ENCODE measurements around the gene NFATC1.
"Not testable (repeated sequence)": the region's sequence is repeated elsewhere in the genome, so short reads cannot be mapped to it uniquely, and the experiment has no call there.

The NFATC1 gene

DNA sequence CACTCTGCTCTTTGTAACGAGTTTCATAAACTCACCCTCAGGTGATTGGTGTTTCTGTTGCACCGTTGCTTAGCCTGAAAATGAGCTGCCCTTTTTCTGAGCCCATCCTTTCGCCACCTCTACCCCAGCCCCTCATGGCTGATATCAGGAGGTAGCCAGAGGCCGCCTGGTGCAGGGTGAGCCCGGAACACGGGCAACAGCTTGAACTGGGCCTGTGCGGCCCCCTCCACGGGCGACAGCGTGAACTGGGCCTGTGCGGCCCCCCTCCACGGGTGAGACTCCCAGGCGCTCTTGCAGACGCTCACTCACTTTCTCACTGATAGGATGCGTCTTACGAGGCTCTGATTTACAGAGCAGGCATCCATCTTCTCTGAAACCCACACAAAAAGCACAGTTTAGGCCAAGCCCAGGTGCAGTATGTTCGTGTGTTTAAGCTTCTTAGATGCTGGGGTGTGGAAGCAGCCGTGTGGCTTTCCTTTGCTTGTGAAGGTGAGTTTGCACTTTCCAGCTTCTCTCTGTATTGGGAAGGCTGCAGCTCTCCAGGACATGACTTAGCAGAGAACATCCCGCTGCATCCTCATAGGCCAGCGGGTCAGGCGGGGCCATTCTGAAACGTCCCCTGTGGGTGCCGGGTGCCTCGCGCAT lies 83.5 kb downstream of the NFATC1 start:
- DNase-seq = no peak

DNA sequence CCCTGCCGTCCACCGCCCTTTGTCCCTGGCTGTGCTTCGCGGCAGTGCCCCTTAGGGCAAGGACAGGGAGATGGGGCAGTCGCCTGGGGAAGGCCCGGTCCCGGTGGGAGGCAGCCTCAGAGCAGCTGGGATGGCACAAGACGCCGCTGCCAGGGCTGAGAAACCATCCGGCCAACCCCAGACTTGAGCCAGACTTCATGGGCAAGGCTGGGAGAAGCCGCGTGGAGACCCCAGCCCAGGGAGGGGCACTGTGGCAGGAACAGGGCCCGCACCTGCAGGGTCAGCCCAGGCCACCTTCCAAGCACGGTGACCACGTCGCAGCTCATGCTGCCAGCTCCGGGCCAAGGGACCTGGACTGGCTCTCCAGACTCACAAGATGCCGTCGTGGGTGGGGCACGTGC lies 84.0 kb downstream of the NFATC1 start:
- DNase-seq = no peak

DNA sequence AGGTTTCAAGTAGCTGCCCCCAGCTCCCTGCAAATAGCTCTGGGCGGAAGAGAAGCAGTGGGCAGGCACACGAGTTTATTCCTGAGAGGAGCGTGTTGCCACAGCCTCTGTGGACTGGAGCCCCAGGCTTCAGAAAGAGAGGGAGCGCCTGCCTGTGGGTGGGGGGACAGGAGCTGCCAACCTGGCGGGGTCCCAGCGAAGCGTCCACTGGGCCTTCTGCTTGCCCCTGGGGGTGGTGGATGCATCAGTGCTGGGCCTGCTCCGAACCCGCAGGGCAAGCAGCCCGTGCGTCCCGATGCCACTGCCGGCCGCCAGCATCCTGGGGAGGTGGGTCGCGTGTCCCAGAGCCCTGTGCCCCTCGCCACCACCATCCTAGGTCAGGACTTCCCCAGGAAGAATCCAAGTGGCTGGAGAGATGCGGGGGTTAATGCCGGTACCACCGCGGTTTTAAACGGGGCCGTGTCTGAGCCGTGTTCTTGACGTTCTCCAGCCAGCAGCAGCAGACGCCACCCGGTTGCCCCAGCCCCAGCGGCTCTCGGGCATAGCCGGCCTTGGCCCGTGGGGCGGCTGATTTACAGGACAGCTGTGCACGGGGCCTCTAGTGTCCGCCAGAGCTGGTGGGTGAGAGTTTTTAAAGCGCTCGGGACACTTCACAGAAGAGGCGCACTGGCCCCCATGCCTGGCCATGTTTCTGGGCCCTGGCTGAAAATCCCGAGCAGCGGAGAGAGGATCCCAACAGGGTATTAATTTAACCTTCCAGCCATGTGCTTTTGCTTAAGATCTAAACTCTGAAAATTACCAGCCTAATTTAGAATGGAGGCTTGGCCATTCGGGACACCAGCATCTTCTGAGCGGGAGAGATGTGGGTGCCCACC lies 84.7 kb downstream of the NFATC1 start:
- no peak for DNase-seq

DNA sequence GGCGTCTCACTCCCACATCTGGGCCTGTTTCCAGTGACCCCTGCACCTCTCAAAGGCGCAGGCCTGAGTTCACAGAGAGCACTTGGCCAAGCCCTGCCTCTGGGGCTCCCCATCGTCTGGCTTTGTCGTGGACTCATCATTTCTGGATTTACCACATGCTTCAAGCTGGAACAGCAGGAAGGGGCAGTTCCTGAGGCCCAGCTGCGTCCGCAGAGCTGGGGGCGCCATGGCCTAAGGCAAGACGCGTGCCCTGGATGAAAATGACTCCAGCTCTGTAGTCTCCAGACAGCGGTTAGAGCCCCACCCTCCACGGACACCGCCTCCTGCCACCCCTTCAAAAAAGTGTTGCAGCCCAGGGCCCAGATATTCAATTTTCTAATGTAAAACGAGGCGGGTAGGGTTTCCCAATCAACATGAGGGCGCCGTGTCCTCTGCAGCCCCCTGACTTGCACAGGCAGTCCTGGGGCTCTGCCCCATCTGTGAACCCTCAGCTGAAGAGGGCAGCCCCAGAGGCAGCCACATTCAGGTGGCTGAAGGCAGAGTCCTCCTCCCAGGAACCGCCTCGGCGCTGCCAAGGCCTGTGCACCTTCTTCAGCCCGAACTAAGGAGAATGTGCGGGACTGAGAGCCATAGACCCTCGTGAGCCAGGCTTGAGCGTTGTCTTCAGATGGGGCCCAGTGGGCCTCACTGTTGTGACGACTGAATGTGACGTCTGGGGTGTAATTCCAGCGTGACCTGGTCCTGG lies 85.5 kb downstream of the NFATC1 start:
- DNase-seq = no peak

DNA sequence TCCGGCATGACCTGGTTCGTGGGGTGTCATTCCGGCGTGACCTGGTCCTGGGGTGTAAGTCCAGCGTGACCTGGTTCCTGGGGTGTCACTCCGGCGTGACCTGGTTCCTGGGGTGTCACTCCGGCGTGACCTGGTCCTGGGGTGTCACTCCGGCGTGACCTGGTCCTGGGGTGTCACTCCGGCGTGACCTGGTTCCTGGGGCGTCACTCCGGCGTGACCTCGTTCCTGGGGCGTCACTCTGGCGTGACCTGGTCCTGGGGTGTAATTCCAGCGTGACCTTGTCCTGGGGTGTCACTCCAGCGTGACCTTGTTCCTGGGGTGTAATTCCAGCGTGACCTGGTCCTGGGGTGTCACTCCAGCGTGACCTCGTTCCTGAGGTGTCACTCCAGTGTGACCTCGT lies 87.7 kb downstream of the NFATC1 start:
- DNase-seq = not testable (repeated sequence)

DNA sequence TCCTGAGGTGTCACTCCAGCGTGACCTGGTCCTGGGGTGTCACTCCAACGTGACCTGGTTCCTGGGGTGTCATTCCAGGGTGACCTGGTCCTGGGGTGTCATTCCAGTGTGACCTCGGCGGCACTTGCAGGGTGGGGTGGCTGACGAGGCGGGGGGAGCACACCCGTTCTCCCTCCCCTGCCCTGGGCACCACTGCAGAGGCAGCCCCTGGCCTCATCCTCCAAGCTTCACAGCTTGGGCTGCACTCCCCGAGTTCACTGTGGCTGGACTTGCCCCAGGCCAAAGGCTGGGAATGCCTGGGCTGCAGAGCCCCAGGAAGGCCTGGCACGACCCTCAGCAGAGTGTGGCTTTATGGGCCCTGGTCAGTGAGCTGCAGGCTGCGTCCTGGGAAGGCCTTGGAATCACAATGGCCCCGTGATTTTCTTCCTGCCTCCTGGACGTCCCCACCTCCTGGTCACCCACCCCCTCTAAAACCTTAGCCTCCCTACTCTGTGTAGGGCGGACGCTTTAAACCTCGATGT lies 88.3 kb downstream of the NFATC1 start:
- no peak for DNase-seq

DNA sequence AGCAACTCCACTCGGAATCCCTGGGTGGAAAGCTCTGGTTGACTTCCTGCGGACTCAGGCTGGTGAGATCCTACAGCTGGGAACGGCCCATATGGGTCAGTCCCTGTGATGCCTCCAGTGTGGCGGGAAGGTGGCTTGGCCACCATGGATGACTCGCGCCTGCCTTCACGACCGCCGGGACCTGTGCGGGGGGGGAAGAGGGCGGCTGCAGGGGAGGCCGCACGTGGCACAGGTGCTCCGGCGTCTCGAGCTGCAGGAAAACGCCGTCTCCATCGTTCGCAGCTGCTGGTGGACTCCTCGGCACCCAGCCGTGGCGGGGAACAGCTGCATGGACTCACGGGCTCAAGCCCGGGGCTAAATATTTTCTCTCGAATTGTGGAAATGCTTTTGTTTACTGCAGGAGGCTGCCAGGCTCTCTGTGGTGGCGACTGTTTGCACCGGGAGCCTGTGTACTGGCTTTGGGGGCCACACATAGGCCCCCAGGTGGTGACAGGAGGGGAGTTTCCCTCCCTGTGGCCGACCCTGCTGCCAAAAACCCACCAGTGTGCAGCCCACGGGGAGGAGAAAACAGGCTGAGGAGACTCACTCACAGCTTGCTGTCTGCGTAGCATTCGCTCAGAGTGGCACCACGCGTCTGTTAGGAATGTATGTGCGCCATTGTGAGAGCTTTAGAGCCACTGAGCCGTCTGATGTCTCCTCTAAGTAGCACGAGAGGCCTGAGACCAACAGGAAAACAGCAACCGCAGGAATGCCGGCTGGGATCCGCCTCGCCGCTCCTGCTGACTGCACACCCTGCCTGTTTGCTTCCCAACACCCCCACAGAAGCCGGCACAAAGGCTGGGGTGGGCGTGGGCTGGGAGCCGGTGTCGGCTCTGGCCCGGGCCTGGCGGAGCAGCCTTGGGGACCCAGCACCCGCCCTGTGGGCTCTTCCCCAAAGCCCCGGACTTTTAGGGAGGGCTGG lies 89.2 kb downstream of the NFATC1 start:
- DNase-seq = no peak

DNA sequence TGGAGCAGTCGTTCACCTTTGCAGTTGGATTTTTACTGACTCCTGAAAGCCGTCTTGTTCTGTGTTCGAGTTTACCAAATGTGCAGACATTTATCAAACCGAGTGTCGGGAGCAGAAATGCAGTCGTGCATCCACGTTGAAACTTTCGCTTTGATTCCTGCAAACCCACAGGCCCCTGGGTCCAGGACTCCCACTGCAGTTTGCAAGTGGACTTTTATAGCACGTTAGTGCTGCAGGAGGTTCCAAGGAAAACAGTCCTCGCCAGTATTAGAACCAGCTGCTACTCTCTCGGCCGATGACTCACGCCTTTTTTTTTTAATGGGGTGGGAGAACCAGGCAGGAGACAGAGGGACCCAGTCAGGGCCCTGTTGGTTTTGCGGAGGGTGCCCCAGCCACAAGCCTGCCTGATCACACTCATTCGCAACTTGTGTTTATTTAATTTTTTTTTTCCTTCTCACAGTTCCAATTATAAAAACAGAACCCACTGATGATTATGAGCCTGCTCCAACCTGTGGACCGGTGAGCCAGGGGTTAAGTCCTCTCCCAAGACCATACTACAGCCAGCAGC lies 90.1 kb downstream of the NFATC1 start:
- no peak for DNase-seq

DNA sequence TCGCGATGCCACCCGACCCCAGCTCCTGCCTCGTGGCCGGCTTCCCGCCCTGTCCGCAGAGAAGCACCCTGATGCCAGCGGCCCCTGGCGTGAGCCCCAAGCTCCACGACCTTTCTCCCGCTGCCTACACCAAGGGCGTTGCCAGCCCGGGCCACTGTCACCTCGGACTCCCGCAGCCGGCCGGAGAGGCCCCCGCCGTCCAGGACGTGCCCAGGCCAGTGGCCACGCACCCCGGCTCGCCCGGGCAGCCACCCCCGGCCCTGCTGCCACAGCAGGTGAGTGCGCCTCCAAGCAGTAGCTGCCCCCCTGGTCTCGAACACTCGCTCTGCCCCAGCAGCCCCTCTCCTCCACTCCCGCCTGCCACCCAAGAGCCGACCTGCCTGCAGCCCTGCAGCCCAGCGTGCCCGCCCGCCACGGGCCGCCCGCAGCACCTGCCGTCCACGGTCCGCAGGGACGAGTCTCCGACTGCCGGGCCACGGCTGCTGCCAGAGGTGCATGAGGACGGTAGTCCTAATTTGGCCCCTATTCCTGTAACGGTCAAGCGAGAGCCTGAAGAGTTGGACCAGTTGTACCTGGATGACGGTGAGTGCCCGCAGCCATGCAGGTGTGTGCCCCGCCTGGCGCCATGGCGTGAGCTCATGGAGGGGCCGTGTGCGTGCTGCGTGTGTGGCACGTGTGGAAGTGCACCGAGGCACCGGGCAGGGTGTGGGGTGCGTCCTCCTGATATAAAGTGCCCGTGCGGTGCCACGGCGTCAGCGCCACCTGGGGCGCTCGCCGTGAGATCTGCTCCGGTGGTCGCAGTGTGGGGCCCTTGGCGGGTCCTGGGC lies 90.8 kb downstream of the NFATC1 start:
- no peak for DNase-seq

DNA sequence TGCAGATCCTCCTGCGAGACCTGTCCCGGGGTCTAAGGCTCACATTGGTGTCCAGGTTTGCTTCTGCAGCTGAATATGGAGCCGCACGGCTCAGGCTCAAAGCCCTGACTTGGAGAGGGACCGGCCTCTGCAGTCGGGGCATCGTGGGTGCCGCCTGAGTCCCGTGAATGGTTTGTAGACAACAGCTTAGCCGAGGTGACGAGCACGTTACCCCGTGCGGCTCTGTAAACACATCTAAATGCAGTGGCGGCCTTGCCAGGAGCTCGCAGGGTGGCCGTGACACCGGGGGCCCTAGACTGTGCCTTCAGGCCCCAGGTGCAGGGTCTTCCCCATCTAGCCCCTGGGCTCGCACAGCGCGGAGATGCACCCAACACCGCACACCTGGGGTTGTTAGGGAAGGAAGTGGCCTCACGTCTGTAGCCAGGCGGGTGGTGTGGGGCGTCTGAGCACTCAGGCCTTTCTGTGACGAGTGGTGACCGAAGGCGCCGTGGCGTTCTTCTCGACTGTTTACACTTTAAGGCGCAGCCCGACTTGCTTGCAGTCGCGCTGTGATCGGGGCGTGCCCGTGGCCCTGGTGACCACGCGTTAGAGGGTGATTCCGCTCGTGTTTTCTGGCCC lies 91.6 kb downstream of the NFATC1 start:
- no peak for DNase-seq

DNA sequence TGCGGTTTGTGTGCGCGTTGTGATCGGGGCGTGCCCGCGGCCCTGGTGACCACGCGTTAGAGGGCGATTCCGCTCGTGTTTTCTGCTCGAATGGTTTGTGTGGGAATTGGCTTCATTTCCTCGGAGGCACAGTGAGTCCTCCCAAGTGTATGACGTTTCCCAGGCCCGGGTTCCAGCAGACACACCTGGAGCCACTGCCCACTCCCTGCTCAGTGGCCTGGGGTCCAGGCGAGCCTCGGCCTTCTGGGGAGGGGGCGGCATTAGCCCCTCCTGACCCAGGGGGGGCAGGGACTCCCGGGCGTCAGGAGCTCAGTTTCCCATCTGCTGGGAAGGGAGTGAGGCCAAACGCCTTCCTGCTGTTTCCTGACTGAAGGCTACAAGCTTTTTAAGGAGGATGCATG lies 92.1 kb downstream of the NFATC1 start:
- DNase-seq = no peak

DNA sequence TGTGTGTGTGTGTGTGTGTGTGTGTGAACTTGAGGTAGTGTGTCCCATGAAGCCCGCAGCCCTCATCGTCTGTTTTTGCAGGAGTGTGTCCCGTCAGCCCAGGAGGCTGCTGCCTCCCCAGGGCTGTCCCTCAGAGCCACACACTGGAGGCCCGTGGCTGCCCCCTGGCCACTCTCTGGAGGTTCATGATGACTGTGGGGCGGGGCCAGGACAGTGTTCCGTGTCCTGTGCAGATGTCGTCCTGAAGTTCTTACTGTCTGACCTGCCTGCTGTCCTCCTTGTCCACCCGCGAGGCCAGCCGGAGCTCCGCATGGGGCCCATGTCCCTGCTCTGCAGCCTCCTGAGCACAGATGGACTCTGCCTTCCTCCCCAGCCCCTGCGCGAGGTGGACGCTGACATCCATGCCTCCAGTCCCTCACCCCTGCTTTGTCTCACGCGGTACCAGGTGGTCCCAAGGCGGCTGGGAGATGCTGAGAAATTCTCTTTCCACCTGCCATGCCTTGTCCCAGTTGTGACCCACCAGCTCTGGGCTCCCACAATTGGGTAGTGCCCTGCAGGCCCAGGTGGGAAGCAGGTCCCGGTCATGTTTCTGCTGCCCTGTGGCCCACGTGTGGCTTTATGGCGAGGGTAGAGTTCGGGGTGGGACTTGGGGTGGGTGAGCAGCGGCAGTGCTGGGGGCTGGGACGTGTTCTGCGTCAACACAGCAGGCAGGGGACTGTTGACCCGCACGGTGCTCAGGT lies 92.8 kb downstream of the NFATC1 start:
- DNase-seq = no peak

DNA sequence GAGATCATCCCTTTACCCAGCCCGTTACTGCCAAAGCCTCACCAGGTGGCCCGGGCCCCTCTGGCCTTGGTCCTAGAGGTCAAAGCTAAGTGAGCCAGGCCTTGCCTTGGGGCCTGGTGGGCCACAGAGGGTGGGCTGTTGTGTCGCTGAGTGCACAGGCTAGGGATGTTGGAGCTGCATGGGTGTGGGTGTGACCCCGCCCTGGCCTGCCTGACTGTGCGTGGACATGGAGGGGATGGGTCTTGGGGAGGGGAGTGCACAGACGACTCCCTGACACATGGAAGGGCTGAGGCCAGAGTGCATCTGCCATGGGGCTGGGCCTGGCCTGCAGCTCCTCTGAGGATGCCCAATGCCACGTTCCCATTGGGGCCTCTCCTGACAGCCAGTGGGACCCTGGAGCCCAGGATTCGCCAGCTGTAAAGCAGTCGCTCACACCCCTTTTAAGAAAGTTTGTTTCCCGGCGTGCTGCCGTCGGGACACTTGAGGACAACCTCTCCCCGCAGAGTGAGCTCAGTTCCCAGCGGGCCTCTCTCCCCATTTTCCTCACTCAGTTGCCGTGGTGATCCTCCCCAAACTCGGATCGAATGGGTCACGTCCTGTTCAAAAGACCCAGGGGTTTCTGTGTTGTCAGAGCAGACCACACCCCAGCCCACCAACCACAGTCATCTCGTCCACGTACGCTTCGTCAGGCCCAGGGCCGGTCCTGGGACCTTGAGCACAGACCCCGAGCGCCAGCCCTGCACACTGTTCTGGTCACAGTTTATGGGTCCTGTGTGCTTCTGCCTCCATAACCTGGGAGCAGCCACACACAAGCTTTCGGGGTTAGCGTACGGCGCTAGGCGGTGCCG lies 93.5 kb downstream of the NFATC1 start:
- DNase-seq = no peak

DNA sequence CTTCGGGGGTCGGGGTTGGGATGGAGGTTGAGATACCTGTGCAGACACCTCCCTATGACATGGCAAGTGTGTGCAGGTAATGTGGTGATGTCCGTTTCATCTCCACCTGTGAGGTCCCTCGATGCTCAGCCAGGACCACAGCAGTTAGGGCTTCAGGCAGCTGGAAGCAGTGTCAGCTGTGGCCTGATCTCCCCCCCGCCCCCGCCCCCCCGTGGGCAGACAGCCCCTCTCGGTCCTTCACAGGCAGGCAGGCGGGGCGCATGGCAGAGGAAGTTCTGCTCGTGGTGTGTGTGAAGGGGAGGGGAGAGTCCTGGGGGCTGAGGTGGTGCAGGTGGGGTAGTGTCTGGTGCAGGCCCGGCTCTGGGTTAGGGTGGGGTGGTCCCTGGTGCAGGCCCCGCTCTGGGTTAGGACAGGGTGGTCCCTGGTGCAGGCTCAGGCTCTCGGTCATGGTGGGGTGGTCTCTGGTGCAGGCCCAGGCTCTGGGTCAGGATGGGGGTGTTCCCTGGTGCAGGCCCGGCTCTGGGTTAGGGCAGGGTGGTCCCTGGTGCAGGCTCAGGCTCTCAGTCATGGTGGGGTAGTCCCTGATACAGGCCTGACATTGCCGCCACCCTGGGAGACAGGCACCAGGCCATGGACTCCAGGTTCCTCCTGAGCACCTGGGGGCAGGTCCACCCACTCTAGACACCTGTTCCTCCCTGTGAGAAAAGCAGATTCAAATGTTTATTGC lies 94.3 kb downstream of the NFATC1 start:
- DNase-seq = no peak

DNA sequence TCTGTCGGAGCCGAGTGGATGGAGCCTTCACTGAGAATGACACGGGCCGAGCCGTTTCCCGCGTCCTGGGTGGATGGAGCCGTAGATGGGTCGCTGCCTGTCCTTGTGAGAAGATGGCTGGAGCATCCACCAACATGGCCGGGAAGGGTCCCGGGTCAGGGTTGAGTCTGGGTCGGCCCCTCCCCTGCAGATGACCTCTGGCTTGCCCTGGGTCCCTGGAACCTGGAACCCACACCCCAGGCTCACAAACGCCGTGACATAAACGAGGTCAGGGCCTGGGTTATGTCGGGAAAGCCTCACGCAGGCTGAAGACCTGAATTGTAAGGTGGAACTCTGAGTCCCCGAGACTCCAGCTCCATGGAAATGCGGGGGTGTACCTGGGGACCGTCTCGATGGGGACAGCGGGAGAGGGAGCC lies 94.9 kb downstream of the NFATC1 start:
- DNase-seq = no peak

DNA sequence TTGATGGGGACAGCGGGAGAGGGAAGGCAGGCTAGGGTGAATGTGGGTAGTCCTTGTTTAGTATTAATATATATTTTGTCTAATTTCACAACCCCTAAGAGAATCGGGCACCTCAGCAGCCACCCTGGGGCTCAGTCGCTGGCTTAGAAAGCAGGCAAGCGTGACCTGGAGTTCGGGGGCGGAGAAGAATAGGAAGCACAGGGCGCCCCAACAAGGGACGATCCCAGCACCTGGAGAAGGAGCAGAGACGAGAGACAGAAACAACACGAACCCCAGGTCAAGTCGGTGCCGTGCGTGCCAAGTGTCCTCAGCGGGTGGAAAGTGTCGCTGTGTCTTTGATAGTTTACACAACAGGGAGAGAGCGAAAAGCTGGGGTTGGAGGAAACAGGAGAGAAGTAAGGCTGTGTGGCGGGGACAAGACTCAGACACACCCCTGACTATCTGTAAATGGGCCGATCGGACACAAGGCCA lies 95.4 kb downstream of the NFATC1 start:
- DNase-seq = no peak

DNA sequence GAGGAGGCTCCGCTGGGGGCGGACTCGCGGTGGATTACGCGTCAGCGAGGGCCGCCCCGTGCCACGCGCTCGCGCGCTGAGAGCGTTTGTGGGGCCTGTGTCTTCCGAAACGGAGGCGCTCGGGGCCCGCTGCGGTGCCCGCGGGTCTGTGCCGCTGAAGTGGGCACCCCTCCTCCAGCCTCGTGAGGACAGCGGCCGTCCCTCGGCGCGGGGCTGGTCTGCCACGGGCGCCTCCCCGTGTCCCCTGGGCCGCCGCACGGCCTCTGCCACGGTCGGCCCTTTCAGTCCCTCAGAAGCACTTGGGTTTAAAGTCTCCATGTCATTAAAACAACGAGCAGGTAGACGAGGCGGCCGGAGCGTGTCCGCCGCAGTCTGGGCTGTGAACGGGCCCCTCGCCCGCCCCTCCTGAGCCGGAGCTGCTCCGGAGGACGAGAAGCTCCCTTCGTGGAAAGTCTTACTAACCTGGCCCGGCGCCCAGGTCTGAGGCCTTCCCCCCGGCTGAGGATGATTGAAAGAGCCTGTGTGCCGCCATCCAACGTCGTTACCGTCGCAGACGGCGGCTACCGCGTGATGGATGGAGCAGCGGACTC lies 97.6 kb downstream of the NFATC1 start:
- no peak for DNase-seq

DNA sequence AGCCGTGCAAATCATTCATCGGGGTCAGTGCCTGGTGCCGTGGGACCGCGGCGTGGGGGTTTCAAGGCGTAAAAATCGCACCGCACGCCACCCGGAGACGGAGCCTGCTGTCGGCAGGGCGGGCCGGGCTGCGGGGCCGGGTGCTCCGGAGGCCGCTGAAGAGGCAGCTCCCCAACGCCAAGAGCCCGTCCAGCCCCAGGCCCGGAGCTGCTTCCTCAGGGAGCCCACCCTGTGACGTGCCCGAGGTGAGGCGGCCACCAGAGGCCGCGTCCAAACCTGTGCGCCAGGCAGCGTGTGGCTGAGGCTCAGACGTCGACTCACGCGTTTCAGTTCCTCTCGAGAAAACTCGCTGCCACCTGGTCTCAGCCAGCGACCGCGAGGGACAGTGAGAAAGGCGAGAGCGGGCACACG lies 98.1 kb downstream of the NFATC1 start:
- no peak for DNase-seq

Measured in activated naive CD4-positive, alpha-beta T cell treated with Interleukin-2 at 50 U/mL for 16 hours (primary cell).